Activated CD4-positive, alpha-beta T cell treated with anti-CD3 and anti-CD28 coated beads, Interleukin-2, amount 50 U/mL, for 16 hours (primary cell): Measurements from ENCODE around the gene CSNK1E.

Experiments used
- DNase-seq: peaks from one replicate; pipeline ENCODE4 v3.0.0-alpha.2; 2020

CSNK1E gene

DNA sequence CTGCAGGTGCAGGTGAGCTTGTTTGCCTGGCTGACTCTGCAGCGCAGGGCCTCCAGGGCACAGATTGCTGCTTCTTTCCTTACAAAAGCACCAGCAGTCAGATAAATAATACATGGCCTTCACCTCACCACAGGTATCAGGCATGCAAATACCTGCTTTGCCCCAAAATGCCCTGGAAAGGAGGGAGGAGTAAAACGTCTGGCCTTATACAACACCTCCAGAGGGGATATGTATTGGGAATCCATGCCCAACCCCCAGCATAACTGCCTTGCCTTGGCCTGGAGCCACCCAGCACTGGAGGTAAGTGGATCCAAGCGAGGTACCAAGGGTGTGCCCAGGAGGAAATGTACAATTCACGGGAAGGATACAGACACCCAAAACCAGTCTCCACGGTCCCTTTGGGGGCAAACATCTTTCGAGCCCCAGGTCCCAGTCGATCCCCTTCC is 45.3 kb downstream of the CSNK1E start:
- no peak for DNase-seq

DNA sequence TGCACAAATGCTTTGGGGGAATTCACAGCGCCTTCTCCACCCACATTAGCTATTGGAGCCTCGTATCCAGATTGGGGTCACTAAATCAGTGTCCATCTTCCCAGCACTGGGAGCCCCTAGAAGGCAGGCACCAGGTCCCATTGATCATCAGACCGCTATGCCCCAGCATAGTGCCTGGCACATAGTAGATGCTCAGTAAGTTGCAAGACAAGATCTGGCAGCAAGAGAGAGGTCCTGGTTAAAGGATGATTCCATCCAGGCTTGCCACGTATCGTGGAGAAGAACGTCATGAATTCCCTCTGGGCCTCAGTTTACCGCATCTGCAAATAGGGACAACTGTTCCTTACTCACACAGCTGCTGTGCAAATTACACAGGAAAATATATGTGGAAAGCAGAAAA is 46.1 kb downstream of the CSNK1E start:
- DNase-seq = no peak

DNA sequence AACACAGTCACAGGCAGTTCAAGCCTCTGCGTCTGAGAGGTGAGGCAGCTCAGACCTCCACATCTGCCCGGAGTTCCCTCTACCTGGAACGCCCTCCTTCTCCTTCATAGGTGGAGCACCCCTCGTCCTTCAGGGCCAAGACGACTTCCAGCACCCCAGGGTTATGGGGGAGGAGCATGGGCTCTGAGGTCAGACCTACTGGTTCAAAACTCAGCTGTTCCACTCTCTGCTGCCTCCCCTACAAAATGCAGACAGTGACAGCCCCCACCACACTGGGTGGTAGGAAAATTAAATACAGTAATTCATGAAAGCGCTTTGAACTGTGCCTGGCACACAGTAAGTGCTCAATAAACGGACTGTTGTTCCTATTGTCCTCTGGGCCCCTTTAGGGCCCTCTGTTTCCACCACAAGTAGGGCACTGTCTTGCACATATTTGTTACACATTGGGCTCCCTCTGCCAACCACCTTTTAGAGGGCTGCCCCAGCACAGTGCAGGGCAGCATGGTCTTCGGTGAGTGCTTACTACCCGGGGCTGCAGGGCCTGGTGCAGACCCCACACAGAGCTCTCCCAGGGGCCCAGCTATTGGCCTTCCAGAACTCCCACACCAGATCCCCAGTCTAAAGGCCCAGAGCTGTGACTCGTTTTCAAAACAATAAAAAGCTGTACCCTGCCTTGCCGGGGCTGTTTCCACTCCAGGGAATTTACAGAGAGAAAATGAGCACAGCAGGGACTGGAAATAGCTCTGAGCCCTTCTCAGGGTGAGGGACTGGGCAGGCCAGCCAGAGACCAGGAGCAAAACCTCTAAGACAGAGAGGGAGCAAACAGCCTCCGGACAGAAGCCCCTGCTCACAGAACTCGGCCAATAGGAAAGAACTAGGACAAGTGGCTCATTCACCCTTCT is 46.9 kb downstream of the CSNK1E start:
- no peak for DNase-seq

DNA sequence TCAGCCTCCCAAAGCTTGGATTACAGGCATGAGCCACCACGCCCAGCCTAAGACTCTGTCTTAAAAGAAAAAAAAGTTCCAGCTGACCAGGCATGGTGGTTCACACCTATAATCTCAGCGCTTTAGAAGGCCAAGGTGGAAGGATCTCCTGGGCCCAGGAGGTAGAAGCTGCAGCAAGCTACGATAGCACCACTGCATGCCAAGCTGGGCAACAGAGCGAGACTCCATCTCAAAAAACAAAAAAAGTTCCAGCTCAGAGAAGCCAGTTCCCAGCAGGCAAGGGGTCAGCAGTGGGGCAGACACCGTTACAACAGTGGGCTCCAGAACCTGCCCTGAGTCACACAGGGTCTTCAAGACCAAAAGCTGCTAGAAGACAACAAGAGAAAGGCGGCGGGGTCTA is 47.8 kb downstream of the CSNK1E start:
- no peak for DNase-seq

DNA sequence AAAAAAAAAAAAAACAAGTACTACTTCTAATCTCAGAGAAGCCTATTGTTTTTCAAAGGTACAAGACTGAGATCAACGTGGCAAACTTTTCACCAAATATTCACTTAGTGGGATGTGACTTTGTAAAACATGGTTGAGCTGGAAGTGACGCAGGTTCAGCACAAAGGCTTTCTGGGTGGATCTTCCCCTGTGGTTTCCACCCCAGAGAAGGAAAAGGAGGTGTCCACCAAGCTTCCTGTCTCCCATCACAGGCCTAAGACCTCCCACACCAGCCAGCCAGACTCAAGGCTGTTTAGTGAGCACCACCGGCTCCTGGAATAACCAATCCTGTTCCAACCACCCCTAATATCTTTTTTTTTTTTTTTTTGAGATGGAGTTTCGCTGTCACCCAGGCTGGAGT is 50.1 kb downstream of the CSNK1E start:
- peak; percentile 56 for DNase-seq

DNA sequence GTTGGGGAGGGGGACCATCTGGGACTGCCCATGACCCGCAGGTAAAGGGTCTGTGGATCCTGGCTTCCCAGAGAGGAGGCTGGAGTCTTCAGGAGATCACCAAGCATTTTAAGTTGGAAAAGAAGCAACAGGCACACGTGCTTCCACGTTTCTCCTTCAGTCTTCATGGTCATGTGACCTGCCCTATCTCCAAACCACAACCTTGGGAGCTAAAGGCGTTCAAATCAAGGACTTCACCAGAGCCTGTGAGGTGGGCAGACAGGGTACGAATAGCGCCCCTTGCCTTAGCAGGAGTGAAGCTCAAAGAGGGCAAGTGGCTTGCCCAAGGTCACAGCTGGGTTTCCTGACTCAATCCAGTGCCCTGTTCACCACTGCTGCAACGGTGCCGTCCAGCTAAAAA is 51.1 kb downstream of the CSNK1E start:
- DNase-seq = no peak

DNA sequence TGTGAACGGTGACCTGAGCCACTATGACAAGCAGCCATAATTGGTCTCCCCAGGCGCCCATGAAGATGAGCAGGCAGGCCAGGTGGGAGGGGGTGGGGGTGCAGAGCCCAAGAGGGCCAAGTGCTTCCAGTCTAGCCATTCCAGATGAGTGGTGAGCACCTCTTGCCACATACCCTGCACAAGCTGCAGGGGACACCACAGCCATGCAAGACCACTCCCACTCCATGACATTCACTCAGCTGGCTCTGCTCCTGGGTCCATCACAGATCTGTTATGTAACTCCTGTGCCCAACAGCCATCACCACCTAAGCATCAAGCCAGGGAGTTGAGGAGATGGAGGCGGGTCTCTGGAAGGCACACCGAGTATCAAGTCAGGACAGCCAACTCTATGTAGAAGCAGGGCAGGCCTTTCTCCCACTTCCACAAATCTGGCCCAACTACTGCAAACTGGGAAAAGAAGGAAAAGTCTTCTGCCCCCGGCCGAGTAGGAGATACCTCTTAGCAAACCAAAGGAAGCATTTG is 52.9 kb downstream of the CSNK1E start:
- DNase-seq = no peak

DNA sequence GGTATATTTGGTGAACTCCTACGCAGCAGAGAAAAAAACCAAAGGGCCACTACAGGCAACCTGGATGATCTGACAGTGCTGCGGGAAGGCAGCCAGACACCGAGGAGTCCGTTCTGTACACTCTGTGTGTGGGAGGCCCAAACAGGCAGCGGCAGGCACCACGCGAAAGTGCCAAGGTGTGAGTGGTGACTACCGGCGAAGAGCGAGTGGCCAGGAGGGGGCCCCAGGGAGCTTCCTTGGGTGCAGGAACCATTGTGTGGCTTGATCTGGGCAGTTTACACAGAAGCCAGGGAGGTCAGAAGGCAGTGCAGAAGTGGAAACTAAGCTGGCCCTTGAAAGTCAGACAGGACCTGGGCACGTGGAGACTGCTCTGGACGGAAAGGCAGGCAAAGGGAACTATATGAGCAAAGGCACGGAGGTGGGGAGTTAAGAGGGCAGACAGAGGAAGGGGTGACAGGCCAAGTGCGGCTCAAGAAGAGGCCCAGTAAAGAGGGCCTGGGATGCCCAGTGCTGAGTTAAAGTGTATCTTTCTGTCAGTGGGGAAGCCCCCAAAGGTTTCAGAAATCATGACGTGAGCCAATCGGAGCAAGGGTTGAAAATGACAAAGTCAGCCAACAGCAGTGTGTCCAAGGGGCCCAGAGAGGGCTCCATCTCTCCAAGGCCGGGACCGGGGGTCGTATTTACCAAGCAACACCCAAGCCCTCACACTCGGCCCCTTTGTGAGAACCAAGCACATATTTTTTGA is 55.0 kb downstream of the CSNK1E start:
- peak; percentile 40 for DNase-seq

DNA sequence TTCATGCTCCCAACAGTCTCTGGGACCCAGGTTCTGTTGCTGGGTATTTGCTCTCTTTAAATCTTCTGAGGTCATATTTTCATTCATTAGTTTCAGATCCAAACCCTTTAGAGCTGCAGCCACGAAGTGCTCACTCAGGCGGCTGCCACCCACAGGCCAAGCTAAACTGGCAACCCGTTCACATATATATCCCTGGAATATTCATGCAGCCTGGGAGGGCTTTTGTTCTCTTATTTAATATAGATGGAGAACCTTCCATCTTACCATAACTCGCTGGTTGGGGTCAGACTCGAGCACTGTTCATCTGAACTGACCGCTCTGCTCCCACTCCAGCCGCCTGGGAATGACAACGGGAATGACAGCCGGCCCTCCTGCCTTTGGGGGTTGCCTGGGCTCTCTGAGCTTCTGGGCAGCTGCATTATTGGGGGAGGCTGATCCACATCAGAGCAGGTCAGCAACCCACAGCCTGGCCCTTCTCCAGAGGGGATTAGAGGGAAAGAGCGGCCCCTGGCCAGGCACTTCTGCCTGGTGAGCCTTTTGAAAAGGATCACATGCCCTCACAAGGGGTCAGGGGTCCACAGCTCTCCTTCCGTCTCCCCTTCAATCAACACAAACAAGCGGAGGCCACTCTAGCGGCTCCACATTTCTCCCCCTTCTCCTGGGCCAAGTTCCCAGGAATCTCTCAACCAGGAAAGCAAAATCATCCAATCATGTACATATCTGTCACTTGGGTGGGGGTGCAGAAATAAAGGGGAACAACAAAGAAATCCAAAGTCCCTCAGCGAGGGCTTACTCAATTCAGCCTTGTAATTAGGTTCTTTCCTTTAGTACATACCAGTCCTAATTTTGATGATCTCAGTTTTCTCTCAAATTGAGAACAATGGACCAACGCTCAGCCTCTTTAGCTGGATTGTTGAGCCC is 56.2 kb downstream of the CSNK1E start:
- DNase-seq = no peak

DNA sequence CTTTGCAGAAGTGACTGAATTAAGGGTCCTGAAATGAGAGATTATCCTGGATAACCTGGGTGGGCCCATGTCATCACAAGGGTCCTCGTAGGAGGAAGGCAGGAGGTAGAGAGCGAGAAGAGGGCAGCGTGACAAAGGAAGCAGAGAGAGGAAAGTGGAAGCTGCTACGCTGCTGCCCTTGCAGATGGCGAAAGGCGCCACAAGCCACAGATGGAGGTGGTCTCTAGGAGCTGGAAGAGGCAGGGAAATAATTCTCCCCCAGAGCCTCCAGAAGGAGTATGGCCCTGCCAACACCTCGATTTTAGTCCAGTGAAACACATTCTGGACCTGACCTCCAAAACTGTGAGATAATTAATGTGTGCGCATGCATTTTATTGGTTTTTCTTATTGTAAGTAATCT is 57.9 kb downstream of the CSNK1E start:
- DNase-seq = no peak

DNA sequence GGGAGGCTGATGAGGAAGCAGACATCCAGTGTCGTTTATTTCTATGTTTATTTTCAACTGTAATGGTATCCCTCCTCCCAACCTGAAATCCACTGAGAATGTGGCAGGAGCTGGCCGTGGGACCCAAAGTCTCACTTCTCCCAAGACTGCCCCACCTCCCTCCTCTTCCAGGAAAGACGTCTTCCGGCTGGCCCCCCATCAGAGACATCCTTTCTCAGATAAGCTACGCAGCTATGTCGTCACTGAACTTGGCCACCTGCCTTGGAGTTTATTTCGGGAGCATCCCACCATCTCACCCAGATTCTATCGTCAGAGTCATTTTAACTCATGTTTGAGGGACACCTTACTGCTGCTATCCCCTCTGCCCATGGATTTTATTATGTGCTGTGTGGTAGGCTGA is 58.3 kb downstream of the CSNK1E start:
- no peak for DNase-seq

DNA sequence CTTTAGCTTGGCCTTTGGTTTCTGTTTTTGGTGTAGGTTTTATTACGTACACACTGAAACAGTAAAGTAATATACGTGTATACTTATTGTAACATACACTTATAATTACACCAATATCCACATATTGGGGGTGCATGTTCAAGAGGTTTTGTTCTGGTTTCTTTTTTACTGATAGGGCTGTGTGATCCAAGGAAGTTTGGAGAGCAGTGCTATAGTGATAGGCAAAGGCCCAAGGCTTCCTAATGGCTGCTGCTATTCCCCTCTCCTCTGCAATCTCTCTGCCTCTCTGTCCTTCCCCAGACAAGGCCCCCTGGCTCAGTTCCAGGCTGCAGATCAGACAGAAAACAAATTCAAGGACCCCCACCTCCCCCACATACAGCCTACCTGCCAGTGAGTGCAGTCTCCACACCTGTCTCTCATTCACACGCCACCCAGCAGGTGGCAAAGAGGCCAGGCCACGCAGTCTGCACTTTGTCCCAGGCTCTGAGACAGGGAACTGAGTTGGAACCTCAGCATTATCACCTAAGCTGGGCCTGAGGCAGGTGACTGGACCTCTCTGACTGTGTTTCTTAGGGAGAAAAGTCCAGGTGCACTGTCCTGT is 59.5 kb downstream of the CSNK1E start:
- DNase-seq = no peak

DNA sequence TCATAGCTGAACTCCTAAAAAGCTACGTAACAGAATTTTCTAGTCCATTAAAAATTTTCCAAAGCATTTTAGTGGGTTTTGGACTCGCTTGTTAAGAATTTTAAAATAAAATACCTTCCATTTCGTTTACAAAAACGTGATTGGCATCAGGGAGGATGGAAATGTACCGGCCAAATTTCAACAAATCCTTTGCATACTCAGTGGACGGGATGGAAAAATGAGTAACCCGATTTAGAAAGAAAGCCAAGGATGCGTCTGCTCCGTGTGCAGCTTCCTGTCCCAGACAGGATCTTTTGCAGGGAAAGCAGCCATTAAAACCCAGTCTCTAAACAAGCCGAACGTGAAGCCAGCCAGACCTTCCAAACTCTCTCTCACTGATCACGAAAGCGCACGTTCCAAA is 60.1 kb downstream of the CSNK1E start:
- no peak for DNase-seq

DNA sequence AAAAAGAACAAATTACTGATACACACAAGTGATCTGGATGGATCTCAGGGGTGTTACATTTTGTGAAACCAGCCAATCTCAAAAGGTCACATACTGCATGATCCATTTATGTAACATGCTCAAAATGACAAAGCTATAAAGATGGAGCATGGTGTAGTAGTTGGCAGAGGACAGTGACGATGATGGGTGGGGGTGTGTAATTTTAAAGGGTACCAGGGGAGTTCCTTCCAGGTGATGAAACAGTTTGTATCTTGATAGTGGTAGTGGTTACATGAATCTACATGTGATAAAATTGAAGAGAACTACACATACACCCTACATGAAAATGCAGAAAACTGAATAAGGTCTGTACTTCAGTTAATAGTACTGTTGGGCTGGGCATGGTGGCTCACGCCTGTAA is 61.5 kb downstream of the CSNK1E start:
- no peak for DNase-seq

DNA sequence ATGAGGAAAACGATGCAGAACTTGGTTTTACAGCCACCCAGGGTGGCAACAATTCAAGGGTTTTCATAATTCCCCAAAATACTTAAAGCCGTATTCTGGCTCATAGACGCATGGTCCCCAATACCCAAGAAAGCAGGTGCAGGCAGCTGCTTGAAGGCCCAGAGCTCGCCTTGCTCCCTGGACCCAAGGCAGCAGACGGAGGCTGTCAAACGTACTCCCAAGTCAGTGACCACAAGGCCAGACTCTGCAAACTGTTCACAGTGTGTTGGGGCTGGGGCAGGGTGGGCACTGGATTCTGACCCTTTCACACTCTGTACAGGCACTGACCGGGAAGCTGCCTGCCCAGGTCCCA is 65.9 kb downstream of the CSNK1E start:
- no peak for DNase-seq

DNA sequence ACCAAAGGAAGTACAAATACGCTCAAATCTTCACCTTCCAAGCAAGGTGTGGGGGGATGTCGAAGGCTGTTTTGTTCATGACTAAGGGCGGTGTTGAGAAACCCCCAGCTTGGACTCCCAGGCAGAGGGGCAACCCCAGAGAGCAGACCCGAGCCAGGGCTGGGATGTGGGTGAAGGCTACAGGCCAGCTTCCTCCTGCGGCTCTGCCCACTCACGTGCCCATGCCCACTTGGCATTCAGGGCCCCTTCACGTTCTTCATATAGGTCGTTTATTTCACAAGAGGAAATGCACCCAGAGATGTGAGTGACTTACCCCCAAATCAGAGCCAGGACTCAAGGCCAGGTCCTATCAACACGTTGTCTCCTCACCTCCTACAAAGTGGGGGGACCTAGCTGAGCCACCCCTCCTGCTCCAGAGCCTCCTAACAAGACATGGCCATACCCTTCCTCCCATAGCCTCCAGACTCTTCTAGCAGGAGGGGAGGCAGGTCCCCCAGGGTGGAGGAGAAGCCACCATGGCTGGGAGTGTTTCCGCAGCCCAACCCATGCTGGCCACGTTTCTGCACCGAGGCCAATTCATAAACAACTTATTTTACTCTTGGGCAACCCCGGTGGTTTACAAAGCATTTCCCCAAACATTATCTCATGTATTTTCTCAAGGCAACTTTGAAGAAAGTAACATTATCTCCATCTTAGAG is 66.4 kb downstream of the CSNK1E start:
- no peak for DNase-seq

DNA sequence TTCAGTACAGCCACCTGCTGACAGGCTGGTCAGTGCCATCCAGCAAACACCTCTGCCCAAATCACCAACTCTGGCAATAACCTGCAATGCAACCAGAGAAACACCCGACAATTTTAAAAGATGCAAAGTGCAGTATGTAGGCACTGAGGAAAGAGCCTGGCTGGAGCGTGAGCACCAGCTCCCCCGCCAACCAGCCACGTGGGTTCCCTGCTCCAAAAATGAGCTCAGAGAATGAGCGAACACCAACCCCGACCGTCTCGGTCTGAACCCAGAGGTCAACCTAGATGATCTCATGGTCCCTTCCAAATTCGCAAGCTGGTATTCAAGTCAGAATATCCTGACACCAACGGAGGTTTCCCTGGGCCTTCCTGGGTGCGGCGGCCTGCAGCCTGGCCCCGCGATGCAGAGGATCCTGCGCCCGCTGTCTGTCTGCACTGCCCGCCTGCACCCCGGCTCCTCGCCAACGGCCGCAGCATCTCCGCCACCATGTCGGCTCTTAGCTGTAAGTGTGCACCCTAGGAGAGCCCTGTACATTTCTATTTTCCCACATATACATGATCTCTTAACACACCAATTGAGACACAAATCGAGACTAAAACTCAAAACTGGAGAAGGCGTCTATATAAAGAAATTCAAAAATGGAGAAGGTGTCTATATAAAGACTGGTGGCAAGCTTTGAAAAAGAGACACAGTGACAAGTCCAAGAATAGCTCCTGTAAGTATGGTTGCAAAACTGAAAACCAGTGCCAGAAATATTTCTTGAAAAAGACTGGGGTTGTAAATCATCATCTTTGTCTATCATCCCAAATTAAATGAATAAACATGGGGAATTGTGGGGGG is 67.2 kb downstream of the CSNK1E start:
- no peak for DNase-seq

DNA sequence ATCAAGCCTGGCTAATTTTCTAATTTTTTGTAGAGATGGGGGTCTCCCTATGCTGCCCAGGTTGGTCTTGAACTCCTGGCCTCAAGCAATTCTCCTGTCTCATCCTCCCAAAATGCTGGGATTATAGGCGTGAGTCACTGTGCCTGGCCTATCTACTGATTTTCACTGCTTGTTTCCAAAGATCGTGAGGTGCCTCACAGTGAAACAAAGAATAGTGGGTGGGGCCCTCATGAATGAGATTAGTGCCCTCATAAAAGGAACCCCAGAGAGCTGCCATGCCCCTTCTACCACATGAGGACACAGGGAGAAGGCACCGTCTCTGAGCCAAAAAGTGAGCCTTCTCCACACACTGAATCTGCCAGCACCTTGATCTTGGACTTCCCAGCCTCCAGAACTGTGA is 67.9 kb downstream of the CSNK1E start:
- no peak for DNase-seq

DNA sequence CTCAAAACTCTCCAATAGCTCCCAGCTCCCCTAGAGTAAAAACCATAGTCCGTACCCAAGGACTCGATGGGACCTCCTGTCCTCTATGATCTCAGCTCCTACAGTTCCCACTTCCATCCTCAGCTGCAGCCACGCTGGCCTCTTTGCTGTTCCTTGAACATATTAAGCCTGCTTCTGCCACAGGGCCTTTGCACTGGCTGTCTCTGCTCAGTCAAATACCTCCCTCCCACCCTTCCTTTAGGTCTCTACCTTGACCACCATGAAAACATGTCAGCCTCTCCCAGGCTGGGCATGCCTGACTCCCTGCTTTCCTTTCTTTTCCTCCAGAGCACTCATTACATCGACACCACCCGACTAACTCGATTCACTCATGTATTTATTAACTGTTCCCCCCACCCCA is 69.0 kb downstream of the CSNK1E start:
- DNase-seq = no peak

DNA sequence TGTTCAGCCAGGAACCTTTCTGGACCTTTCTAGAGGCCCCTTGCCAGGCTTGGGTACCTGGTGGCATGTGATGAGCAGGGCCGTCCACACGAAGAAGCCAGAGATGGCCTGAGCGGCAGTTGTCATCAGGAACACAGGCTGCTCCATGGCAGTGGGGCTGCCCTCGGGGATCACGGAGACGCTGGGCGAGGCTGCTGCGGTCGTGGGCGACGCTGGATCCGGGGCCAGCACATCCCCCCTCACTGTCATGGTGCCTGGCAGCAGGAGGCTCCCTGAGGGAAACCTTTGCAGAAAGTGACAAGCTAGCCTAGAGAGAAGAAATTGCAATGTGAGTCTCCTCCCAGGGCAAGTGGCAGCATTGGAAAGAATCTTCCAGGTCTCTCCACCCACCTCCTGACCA is 69.5 kb downstream of the CSNK1E start:
- DNase-seq = no peak

DNA sequence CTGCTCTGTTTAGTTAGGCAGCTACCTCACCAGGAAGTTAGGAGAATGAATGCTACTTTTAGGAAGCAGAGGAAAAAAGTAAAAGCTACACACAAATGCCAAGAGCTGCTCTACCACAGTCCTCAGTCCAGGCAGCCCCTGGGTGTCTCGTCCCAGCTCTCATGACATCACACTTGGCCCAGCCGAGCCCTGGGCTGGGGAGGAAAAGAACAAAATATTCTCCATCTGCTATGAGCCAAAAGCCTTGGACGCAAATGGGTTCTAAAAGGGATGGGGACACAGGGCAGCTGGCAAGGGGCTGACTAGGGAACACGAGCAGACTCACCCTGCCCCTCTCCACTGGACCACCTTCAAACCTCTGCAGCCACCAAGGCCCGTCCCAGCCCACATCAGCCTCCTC is 70.5 kb downstream of the CSNK1E start:
- DNase-seq = no peak
